Keratinocyte (primary cell): ENCODE results near the gene CD81. TPM values are rescaled to one million over a fixed set of nuclear protein-coding genes. Genes with fewer than 3 reads are reported as not detected.

Experiments used
- DNase-seq: peaks from one replicate; pipeline ENCODE4 v3.0.0-alpha.2; 2011; ENCODE audit warnings: low read depth, missing footprints, low spot score
- FAIRE-seq: peaks from 2 replicates; lab custom pipeline; 2011; peaks lifted over from hg19 to GRCh38; lab: Jason Lieb, UNC
- H2AFZ ChIP-seq: 2 replicates; pipeline ENCODE4 v1.6.0; 2012; ENCODE audit warnings: low read length, control low read depth, inconsistent platforms; ENCODE audit not compliant: control insufficient read depth
- H3K27ac ChIP-seq: 2 replicates; pipeline ENCODE4 v1.5.1; 2011; ENCODE audit warnings: low read length; ENCODE audit not compliant: control insufficient read depth, insufficient read depth
- H3K27me3 ChIP-seq: 3 replicates; pipeline ENCODE4 v1.6.0; 2011; ENCODE audit warnings: low read length; ENCODE audit not compliant: control insufficient read depth, insufficient read depth; ENCODE audit errors: extremely low read depth
- H3K36me3 ChIP-seq, 2 experiments: 2 replicates in 1 of 2; 3 replicates in 1 of 2; pipeline ENCODE4 v1.5.1; 2011; ENCODE audit warnings: low read length in 2 of 2, mild to moderate bottlenecking in 1 of 2; ENCODE audit not compliant: control insufficient read depth in 2 of 2, insufficient read depth in 2 of 2; ENCODE audit errors: extremely low read depth in 1 of 2
- H3K4me1 ChIP-seq: 3 replicates; pipeline ENCODE4 v1.5.1; 2011; ENCODE audit warnings: low read length; ENCODE audit not compliant: control insufficient read depth, insufficient read depth; ENCODE audit errors: extremely low read depth
- H3K4me2 ChIP-seq: 3 replicates; pipeline ENCODE4 v1.6.0; 2011; ENCODE audit warnings: low read depth, low read length; ENCODE audit not compliant: control insufficient read depth, insufficient read depth; ENCODE audit errors: extremely low read depth
- H3K4me3 ChIP-seq, 3 experiments: fragments of 200-600 bp in 1 of 3; sonication (generic) in 1 of 3; 2 replicates in 2 of 3; 3 replicates in 1 of 3; pipeline ENCODE4 v1.5.1; 2011 to 2016; ENCODE audit warnings: low read length in 3 of 3, mild to moderate bottlenecking in 3 of 3, control low read depth in 2 of 3, inconsistent platforms in 1 of 3, low read depth in 1 of 3, mixed read lengths in 1 of 3, mixed run types in 1 of 3, moderate library complexity in 1 of 3; ENCODE audit not compliant: control insufficient read depth in 2 of 3, insufficient read depth in 2 of 3; ENCODE audit errors: extremely low read depth in 1 of 3
- H3K79me2 ChIP-seq: 2 replicates; pipeline ENCODE4 v1.6.0; 2012; ENCODE audit warnings: low read length; ENCODE audit not compliant: control insufficient read depth, insufficient read depth
- H3K9ac ChIP-seq: 3 replicates; pipeline ENCODE4 v1.6.0; 2011; ENCODE audit warnings: low read length; ENCODE audit not compliant: control insufficient read depth, insufficient read depth; ENCODE audit errors: extremely low read depth
- H3K9me1 ChIP-seq: 3 replicates; pipeline ENCODE4 v1.6.0; 2011; ENCODE audit warnings: low read length; ENCODE audit not compliant: control insufficient read depth, insufficient read depth; ENCODE audit errors: extremely low read depth
- H3K9me3 ChIP-seq: 2 replicates; pipeline ENCODE4 v1.5.1; 2012; ENCODE audit warnings: low read depth, low read length; ENCODE audit not compliant: control insufficient read depth
- H4K20me1 ChIP-seq: 3 replicates; pipeline ENCODE4 v1.6.0; 2011; ENCODE audit warnings: low read length; ENCODE audit not compliant: control insufficient read depth, insufficient read depth; ENCODE audit errors: extremely low read depth
- EZH2 ChIP-seq: IDR thresholded peaks from one replicate; pipeline ENCODE4 v1.6.1; 2012; ENCODE audit warnings: inconsistent platforms, mild to moderate bottlenecking, low read length, moderate library complexity
- dilution Hi-C: fragments of 300-500 bp; cut with MboI; formaldehyde crosslinking; loops from one replicate; pipeline ENCODE4 v1.7.0; 2020; ENCODE audit warnings: low sequenced_read_pairs; ENCODE audit not compliant: extremely low pct_ligation_motif_present
- polyA plus RNA-seq, 5 experiments: library from polyadenylated mRNA; depleted of rRNA in 3 of 5; stranded (reverse) in 3 of 5; stranded (forward) in 1 of 5; unstranded in 1 of 5; fragments of >200 nt; gene quantifications; 1 replicate in 1 of 5; 2 replicates in 3 of 5; 3 replicates in 1 of 5; pipeline versions ENCODE4 v1.2.1 to v1.2.3, GENCODE V29; 2011 to 2012; ENCODE audit warnings: missing spikeins in 2 of 5, low read depth in 1 of 5, low replicate concordance in 1 of 5
- TF ChIP-seq, protein P1 (sequence below), 3 experiments: IDR thresholded peaks in 1 of 3; conservative IDR thresholded peaks in 1 of 3; optimal IDR thresholded peaks in 1 of 3; 2 replicates in 2 of 3; 3 replicates in 1 of 3; pipeline versions ENCODE3 to v1.5.1; 2011; ENCODE audit warnings: low read length in 3 of 3, mild to moderate bottlenecking in 3 of 3, moderate library complexity in 2 of 3, control low read depth in 1 of 3, inconsistent platforms in 1 of 3; ENCODE audit not compliant: insufficient read depth in 2 of 3; ENCODE audit errors: extremely low read depth in 1 of 3

CD81 gene
- polyA plus RNA-seq, 1 donor (not counting 4 experiments of a cell fraction or from before 2014, with no cell fraction given): 194 TPM

DNA sequence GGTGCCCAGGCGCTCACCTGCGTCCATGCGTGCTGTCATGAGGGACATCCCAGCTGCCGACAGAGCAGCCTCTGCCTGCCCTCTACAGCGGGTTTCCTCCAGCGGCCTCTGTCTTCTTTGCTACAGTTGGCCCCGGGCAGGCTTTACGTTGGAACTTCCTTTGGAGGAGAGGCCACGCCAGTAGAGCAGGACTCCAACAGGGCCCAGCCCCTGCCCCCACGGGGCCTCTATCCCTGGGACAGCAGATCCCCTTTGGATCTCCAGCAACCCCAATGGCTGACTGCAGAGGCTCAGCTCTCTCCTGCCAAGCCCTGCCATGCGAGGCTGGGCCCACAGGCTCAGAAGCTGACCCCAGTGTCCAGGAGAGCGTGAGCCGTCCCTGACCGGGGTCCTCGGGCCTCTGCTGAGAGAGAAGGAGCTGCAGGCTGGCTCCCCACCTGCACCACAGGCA lies 55.1 kb downstream of the CD81 start:
- Histone ChIP-seq H3K4me3 (no peak overlapping the region), H3K27ac (no peak overlapping the region), H3K27me3 (no peaks in the 10 kb centered on the region), H3K4me1 (no peaks in the 10 kb centered on the region), H3K4me2 (no peak overlapping the region), H3K9ac (no peak overlapping the region), H3K36me3 (no peaks in the 10 kb centered on the region), H4K20me1 (no peaks in the 10 kb centered on the region), H3K79me2 (no peaks in the 10 kb centered on the region), H2AFZ (no peak overlapping the region), H3K9me1 (no peaks in the 10 kb centered on the region), H3K9me3 (no peaks in the 10 kb centered on the region)
- no peak for FAIRE-seq
- dilution Hi-C loops: no loop called here
- DNase-seq: no peak
- TF ChIP-seq EZH2: no peak
- TF ChIP-seq, protein P1, sequence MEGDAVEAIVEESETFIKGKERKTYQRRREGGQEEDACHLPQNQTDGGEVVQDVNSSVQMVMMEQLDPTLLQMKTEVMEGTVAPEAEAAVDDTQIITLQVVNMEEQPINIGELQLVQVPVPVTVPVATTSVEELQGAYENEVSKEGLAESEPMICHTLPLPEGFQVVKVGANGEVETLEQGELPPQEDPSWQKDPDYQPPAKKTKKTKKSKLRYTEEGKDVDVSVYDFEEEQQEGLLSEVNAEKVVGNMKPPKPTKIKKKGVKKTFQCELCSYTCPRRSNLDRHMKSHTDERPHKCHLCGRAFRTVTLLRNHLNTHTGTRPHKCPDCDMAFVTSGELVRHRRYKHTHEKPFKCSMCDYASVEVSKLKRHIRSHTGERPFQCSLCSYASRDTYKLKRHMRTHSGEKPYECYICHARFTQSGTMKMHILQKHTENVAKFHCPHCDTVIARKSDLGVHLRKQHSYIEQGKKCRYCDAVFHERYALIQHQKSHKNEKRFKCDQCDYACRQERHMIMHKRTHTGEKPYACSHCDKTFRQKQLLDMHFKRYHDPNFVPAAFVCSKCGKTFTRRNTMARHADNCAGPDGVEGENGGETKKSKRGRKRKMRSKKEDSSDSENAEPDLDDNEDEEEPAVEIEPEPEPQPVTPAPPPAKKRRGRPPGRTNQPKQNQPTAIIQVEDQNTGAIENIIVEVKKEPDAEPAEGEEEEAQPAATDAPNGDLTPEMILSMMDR (optimal IDR thresholded peaks at IDR 0.05 in 1 of 3, IDR thresholded peaks at IDR 0.05 in 1 of 3, conservative IDR thresholded peaks at IDR 0.05 in 1 of 3; ENCODE audit: extremely low read depth in 1 of 3, insufficient read depth in 2 of 3, low read length in 3 of 3): no peak

DNA sequence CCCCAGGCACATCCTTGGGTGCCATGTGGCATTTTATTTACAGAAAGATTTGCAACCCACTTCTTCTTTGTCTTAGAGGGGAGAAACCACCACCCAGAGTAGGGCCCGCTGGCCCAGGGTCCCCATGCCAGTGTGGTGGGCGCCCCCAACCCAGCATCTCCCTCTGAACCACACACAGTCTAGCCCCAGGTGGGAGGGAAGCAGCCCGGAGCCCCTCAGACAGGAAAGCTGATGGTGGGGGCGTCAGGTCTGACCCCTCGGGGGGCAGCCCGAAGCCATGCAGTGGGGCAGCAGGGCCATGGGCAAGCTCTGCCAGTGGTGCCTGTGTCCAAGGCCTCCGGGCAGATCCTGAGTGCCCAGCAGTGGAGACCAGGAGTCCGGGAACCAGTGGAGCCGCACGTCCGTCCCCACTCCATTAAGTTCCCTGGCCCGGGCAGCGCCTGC lies 55.5 kb downstream of the CD81 start:
- TF ChIP-seq EZH2: no peak
- TF ChIP-seq, protein P1 (optimal IDR thresholded peaks at IDR 0.05 in 1 of 3, IDR thresholded peaks at IDR 0.05 in 1 of 3, conservative IDR thresholded peaks at IDR 0.05 in 1 of 3; ENCODE audit: extremely low read depth in 1 of 3, insufficient read depth in 2 of 3, low read length in 3 of 3): no peak
- no peak overlapping the region for H3K4me2 ChIP-seq
- H3K36me3 ChIP-seq: no peaks in the 10 kb centered on the region
- no peak overlapping the region for H3K4me3 ChIP-seq
- H4K20me1 ChIP-seq: no peaks in the 10 kb centered on the region
- H3K9me1 ChIP-seq: no peaks in the 10 kb centered on the region
- FAIRE-seq: no peak
- no peaks in the 10 kb centered on the region for H3K4me1 ChIP-seq
- no peaks in the 10 kb centered on the region for H3K27me3 ChIP-seq
- no peaks in the 10 kb centered on the region for H3K79me2 ChIP-seq
- H3K27ac ChIP-seq: no peak overlapping the region
- no peak overlapping the region for H2AFZ ChIP-seq
- dilution Hi-C loops: no loop called here
- no peak for DNase-seq
- no peaks in the 10 kb centered on the region for H3K9me3 ChIP-seq
- no peak overlapping the region for H3K9ac ChIP-seq
